Measurements from ENCODE around the gene EFHD1. TPM values are rescaled to one million over a fixed set of nuclear protein-coding genes. Genes with fewer than 3 reads are reported as not detected.

The EFHD1 gene
- total RNA-seq (1 to 10 TPM; 2.2 to 8.6 TPM), polyA plus RNA-seq (1 to 10 TPM; 2.3 to 7.4 TPM)
- long read RNA-seq, donor 1, partial matches to known transcripts: 0 of 1 reads
- long read RNA-seq, donor 1, other reads (novel, unspliced or antisense): 0 of 1 reads
- long read RNA-seq, donor 2: 0 reads
- long read RNA-seq, donor 3, partial matches to known transcripts: 0 of 1 reads
- long read RNA-seq, donor 3, other reads (novel, unspliced or antisense): 0 of 1 reads
- long read RNA-seq, donor 4, partial matches to known transcripts: 0 of 4 reads
- long read RNA-seq, donor 4, other reads (novel, unspliced or antisense): 0 of 4 reads
- long read RNA-seq, donor 5, partial matches to known transcripts: 0 of 4 reads
- long read RNA-seq, donor 5, other reads (novel, unspliced or antisense): 0 of 4 reads

DNA sequence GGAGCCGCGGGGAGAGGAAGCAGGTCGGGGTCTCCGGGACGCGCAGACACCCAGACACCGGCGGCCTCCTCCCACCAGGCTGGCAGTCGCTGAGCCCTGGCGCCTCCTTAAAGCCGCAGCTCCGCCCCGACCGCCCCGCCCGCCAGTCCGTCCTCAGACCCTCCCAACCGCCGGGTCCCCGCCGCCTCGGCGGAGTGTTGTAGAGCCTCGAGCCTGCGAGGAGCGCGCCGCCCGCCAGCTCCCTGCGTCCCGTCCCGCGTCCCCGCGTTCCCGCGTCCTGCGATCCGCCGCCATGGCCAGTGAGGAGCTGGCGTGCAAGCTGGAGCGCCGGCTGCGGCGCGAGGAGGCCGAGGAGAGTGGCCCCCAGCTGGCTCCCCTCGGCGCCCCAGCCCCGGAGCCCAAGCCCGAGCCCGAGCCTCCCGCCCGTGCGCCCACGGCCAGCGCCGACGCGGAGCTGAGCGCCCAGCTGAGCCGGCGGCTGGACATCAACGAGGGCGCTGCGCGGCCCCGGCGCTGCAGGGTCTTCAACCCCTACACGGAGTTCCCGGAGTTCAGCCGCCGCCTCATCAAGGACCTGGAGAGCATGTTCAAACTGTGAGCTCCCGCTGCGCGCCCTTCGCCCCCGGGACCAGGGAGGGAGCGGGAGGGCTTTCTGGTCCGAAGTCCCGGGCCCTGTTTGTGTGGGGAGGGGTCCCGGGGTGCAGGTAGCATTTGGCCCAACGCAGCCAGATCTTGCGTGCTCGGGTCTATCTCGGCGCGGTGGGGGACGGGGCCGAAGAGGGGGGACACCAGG lies at the start of gene EFHD1:
EFHD1 (plus strand) TSS at position 192 of the 793 bp plus-strand sequence; CDS start at position 293, 101 bp downstream.
- ATAC-seq (ENCODE audit: insufficient read depth, low FRiP score) (peak; percentile 84), DNase-seq (peak; percentile 85 to 88 (median 85))
- Histone ChIP-seq H3K4me1 (ENCODE audit: control insufficient read depth in 5 of 5, insufficient read depth in 5 of 5, low read length in 5 of 5) (peaks cover 0 to 16% (median 3%) of the 10 kb centered on the region in 5 donors), H3K27ac (ENCODE audit: low read depth in 1 of 2, low read length in 1 of 2) (peak within 1 kb of the TSS; percentile 60 to 62), H3K36me3 (ENCODE audit: control insufficient read depth in 4 of 4, insufficient read depth in 4 of 4, low read length in 4 of 4) (no peaks in the 10 kb centered on the region), H3K9ac (ENCODE audit: insufficient read depth in 1 of 2, low read length in 2 of 2) (peak within 1 kb of the TSS in 1 of 2 donors; percentile 23), H3K27me3 (ENCODE audit: control insufficient read depth in 3 of 3, insufficient read depth in 3 of 3, low read length in 2 of 3) (peaks cover 3 to 25% (median 23%) of the 10 kb centered on the region in 3 donors), H3K4me3 (peak within 1 kb of the TSS; percentile 45), H3K9me3 (ENCODE audit: control insufficient read depth in 4 of 4, insufficient read depth in 3 of 4, low read length in 3 of 4) (no peaks in the 10 kb centered on the region)
- WGBS, 2 donors: 2 to 3% methylated on average over 54 to 90 of the region's 90 CpGs
- TF ChIP-seq, protein P1, sequence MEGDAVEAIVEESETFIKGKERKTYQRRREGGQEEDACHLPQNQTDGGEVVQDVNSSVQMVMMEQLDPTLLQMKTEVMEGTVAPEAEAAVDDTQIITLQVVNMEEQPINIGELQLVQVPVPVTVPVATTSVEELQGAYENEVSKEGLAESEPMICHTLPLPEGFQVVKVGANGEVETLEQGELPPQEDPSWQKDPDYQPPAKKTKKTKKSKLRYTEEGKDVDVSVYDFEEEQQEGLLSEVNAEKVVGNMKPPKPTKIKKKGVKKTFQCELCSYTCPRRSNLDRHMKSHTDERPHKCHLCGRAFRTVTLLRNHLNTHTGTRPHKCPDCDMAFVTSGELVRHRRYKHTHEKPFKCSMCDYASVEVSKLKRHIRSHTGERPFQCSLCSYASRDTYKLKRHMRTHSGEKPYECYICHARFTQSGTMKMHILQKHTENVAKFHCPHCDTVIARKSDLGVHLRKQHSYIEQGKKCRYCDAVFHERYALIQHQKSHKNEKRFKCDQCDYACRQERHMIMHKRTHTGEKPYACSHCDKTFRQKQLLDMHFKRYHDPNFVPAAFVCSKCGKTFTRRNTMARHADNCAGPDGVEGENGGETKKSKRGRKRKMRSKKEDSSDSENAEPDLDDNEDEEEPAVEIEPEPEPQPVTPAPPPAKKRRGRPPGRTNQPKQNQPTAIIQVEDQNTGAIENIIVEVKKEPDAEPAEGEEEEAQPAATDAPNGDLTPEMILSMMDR (IDR thresholded peaks at IDR 0.05; ENCODE audit: control extremely low read depth, extremely low read depth): no peak

DNA sequence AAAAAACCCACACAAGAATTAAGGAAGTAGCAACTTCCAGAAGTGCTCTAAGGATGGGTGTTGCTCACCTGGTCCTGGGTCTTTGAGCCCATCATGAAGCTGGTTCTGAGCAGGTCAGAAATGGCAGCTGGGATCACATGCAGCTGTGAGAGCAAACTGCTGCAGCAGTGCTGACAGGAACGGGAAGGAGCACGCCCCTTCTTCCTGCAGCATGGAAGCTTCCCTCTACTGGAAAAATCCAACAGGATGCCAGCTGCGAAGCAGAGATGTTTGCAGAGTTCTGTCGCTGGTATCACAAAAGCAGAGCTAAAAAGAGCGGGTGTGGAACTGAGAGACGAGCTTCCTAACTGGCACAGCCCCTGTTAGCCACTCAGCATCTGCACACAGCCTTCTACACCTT lies 49.2 kb upstream of the EFHD1 start:
- 79 to 92% methylated on average over 6 of the region's 6 CpGs for WGBS, 2 donors
- Histone ChIP-seq H3K27me3 (ENCODE audit: control insufficient read depth in 3 of 3, insufficient read depth in 3 of 3, low read length in 2 of 3) (no peaks in the 10 kb centered on the region), H3K9ac (ENCODE audit: insufficient read depth in 1 of 2, low read length in 2 of 2) (no peak overlapping the region), H3K27ac (ENCODE audit: low read depth in 1 of 2, low read length in 1 of 2) (no peak overlapping the region), H3K4me3 (no peak overlapping the region), H3K9me3 (ENCODE audit: control insufficient read depth in 4 of 4, insufficient read depth in 3 of 4, low read length in 3 of 4) (no peaks in the 10 kb centered on the region), H3K36me3 (ENCODE audit: control insufficient read depth in 4 of 4, insufficient read depth in 4 of 4, low read length in 4 of 4) (peaks cover 0 to 16% (median 12%) of the 10 kb centered on the region in 4 donors), H3K4me1 (ENCODE audit: control insufficient read depth in 5 of 5, insufficient read depth in 5 of 5, low read length in 5 of 5) (peaks cover 0 to 8% (median 0%) of the 10 kb centered on the region in 5 donors)
- peak in 1 of 3 donors; percentile 13 for DNase-seq
- ATAC-seq (ENCODE audit: insufficient read depth, low FRiP score): no peak
- TF ChIP-seq, protein P1 (IDR thresholded peaks at IDR 0.05; ENCODE audit: control extremely low read depth, extremely low read depth): no peak

- no peak for ATAC-seq (ENCODE audit: insufficient read depth, low FRiP score)
- no peak overlapping the region for H3K4me3 ChIP-seq
These were observed 46.4 kb upstream of the EFHD1 start for GRCh38 chr2:232586943-232587505.

More at GRCh38 chr2:232586943-232587505, 46.4 kb upstream of the EFHD1 start:
- H3K9me3 ChIP-seq (ENCODE audit: control insufficient read depth in 4 of 4, insufficient read depth in 3 of 4, low read length in 3 of 4): no peaks in the 10 kb centered on the region
- no peak for DNase-seq
- peaks cover 0 to 5% (median 0%) of the 10 kb centered on the region in 5 donors for H3K4me1 ChIP-seq (ENCODE audit: control insufficient read depth in 5 of 5, insufficient read depth in 5 of 5, low read length in 5 of 5)
- no peak overlapping the region for H3K9ac ChIP-seq (ENCODE audit: insufficient read depth in 1 of 2, low read length in 2 of 2)
- peaks cover 0 to 11% (median under 1%) of the 10 kb centered on the region in 4 donors for H3K36me3 ChIP-seq (ENCODE audit: control insufficient read depth in 4 of 4, insufficient read depth in 4 of 4, low read length in 4 of 4)
- 80 to 84% methylated on average over 4 to 5 of the region's 5 CpGs for WGBS, 2 donors
- no peaks in the 10 kb centered on the region for H3K27me3 ChIP-seq (ENCODE audit: control insufficient read depth in 3 of 3, insufficient read depth in 3 of 3, low read length in 2 of 3)
- TF ChIP-seq, protein P1 (IDR thresholded peaks at IDR 0.05; ENCODE audit: control extremely low read depth, extremely low read depth): no peak
- no peak overlapping the region for H3K27ac ChIP-seq (ENCODE audit: low read depth in 1 of 2, low read length in 1 of 2)
